K562 (cell line): ENCODE measurements around the gene EHD2. TPM values are rescaled to one million over a fixed set of nuclear protein-coding genes. Genes with fewer than 3 reads are reported as not detected.

Source experiments
- AFF4 ChIP-seq: sonication (generic); formaldehyde crosslinking; IDR thresholded peaks from 2 replicates; pipeline ENCODE4 v1.8.0; 2023; ENCODE audit warnings: mild to moderate bottlenecking, missing genetic modification reagents
- ATF1 ChIP-seq, 2 experiments: fragments of 450-650 bp in 1 of 2; IDR thresholded peaks; 2 replicates each; pipeline ENCODE4 v1.6.1; 2016; ENCODE audit warnings: missing compliant biosample characterization in 1 of 2, missing genetic modification characterization in 1 of 2
- ELK3 ChIP-seq: fragments of 450-650 bp; formaldehyde crosslinking; IDR thresholded peaks from 2 replicates; pipeline ENCODE4 v1.4.0; 2020; ENCODE audit warnings: mild to moderate bottlenecking
- MAZ ChIP-seq, 2 experiments: fragments of 450-650 bp in 1 of 2; sonication (generic) in 1 of 2; formaldehyde crosslinking; IDR thresholded peaks in 1 of 2; conservative IDR thresholded peaks in 1 of 2; 2 replicates each; pipeline versions ENCODE4 v1.4.0 to v1.5.0; 2020; ENCODE audit warnings: mild to moderate bottlenecking in 1 of 2, missing genetic modification reagents in 1 of 2
- NCOA4 ChIP-seq: fragments of 450-650 bp; IDR thresholded peaks from 2 replicates; pipeline ENCODE4 v1.6.1; 2018; ENCODE audit warnings: mild to moderate bottlenecking; ENCODE audit not compliant: partially characterized antibody
- NEUROD1 ChIP-seq: fragments of 150-350 bp; IDR thresholded peaks from 2 replicates; pipeline ENCODE4 v1.6.1; 2014; ENCODE audit warnings: borderline replicate concordance, low read length, low read depth; ENCODE audit not compliant: partially characterized antibody
- NFXL1 ChIP-seq: fragments of 450-650 bp; formaldehyde crosslinking; IDR thresholded peaks from 2 replicates; pipeline ENCODE4 v1.4.0; 2021; ENCODE audit warnings: mild to moderate bottlenecking
- PPARD ChIP-seq: fragments of 250-450 bp; sonication (Bioruptor Pico); IDR thresholded peaks from 2 replicates; pipeline ENCODE4 v1.8.0; 2022; ENCODE audit warnings: inconsistent platforms, mild to moderate bottlenecking, moderate library complexity
- RBM17 ChIP-seq: fragments of 200-400 bp; formaldehyde crosslinking; IDR thresholded peaks from 2 replicates; pipeline ENCODE4 v1.6.1; 2017; ENCODE audit warnings: low read depth, mild to moderate bottlenecking, low read length, borderline replicate concordance
- SMAD3 ChIP-seq: fragments of 450-650 bp; formaldehyde crosslinking; conservative IDR thresholded peaks from 2 replicates; pipeline ENCODE4 v1.4.0; 2020; ENCODE audit warnings: mild to moderate bottlenecking
- TCFL5 ChIP-seq: fragments of 250-450 bp; sonication (Bioruptor Pico); conservative IDR thresholded peaks from 2 replicates; pipeline ENCODE4 v1.6.1; 2021; ENCODE audit warnings: mild to moderate bottlenecking, moderate library complexity, matching md5 sums
- THAP7 ChIP-seq: fragments of 250-450 bp; sonication (Bioruptor Pico); IDR thresholded peaks from 2 replicates; pipeline ENCODE4 v1.5.0; 2021
- ZNF398 ChIP-seq: fragments of 250-450 bp; sonication (Bioruptor Pico); IDR thresholded peaks from 2 replicates; pipeline ENCODE4 v1.8.0; 2021; ENCODE audit warnings: moderate library complexity, mild to moderate bottlenecking, inconsistent platforms
- ZNF507 ChIP-seq: conservative IDR thresholded peaks from 2 replicates; pipeline ENCODE4 v1.6.1; 2017; ENCODE audit warnings: missing genetic modification characterization, missing compliant biosample characterization
- ZNF589 ChIP-seq: fragments of 200-800 bp; sonication (Bioruptor generic); IDR thresholded peaks from 2 replicates; pipeline ENCODE4 v1.6.1; 2016; ENCODE audit warnings: low read depth, missing genetic modification characterization, missing compliant biosample characterization
- ZNF655 ChIP-seq: fragments of 250-450 bp; sonication (Bioruptor Pico); IDR thresholded peaks from 2 replicates; pipeline ENCODE4 v1.5.0; 2021
- polyA plus RNA-seq, 8 experiments: library from polyadenylated mRNA; depleted of rRNA in 4 of 8; stranded (reverse) in 5 of 8; unstranded in 3 of 8; fragments of >200 nt; fragmentation: Nextera tagmentation in 2 of 8; fragmentation: Illumina TruSeq in 1 of 8; extraction: Ambion mirVana in 2 of 8; extraction: Trizol in 1 of 8; gene quantifications; 2 replicates each; pipeline versions ENCODE4 v1.2.1 to v1.2.3, GENCODE V29; 2011 to 2014; ENCODE audit warnings: inconsistent platforms in 1 of 8, missing spikeins in 1 of 8
- total RNA-seq, 7 experiments: library from RNA; depleted of rRNA in 6 of 7; stranded (reverse); fragments of >200 nt in 6 of 7; fragmentation: Illumina TruSeq in 2 of 7; extraction: Trizol in 2 of 7; gene quantifications; 2 replicates each; pipeline versions ENCODE4 v1.2.1 to v1.2.3, GENCODE V29; 2011 to 2021; ENCODE audit warnings: low replicate concordance in 1 of 7

The EHD2 gene
- total and polyA plus RNA-seq, 9 of the 15 experiments (the other 6 are each of a cell fraction or from before 2014, with no cell fraction given) = 1.7 to 32.2 (median 3.0) TPM

- TF ChIP-seq ZNF398 (CRISPR knock-in tag) (no peak), AFF4 (no peak), ZNF589 (CRISPR knock-in tag) (no peak), PPARD (CRISPR knock-in tag) (no peak), NFXL1 (CRISPR knock-in tag) (no peak), THAP7 (no peak), RBM17 (no peak), ZNF507 (tag) (no peak), TCFL5 (no peak), SMAD3 (CRISPR knock-in tag) (no peak), NCOA4 (no peak), ZNF655 (no peak), MAZ (CRISPR knock-in tag; conservative IDR thresholded peaks at IDR 0.05 in 1 of 2, IDR thresholded peaks at IDR 0.05 in 1 of 2) (peak in 1 of 2 experiments; percentile 64; a peak in 2 of 4 replicates), NEUROD1 (no peak), ATF1 (CRISPR knock-in tag; IDR thresholded peaks at IDR 0.05) (no peak), ATF1 (tag; IDR thresholded peaks at IDR 0.05) (peak; percentile 34), ELK3 (CRISPR knock-in tag) (no peak)
Observed at GRCh38 chr19:47707135-47707925, 5.9 kb upstream of the EHD2 start (continued).
